GM18858 (cell line): Measurements from ENCODE around the gene RMDN2.
"Not testable (repeated sequence)": the region's sequence is repeated elsewhere in the genome, so short reads cannot be mapped to it uniquely, and the experiment has no call there.

Source experiments
- ATAC-seq: cut with Tn5 transposase; IDR thresholded peaks from one replicate; pipeline ENCODE4 v1.9.1; 2021; ENCODE audit not compliant: unreplicated experiment

Gene RMDN2

GRCh38 chr2:37985333-37985732 is 60.2 kb downstream of the RMDN2 start:
- ATAC-seq: no peak

- no peak for ATAC-seq
Observed at GRCh38 chr2:37987098-37987775, 62.1 kb downstream of the RMDN2 start.

GRCh38 chr2:37992601-37993000 is 67.5 kb downstream of the RMDN2 start:
- ATAC-seq: no peak

- no peak for ATAC-seq
Observed at GRCh38 chr2:37993143-37993542, 68.1 kb downstream of the RMDN2 start.

- no peak for ATAC-seq
Observed at GRCh38 chr2:37997629-37998028, 72.5 kb downstream of the RMDN2 start.

- no peak for ATAC-seq
Observed at GRCh38 chr2:38000485-38001222, 75.6 kb downstream of the RMDN2 start.

GRCh38 chr2:38010187-38010586 is 85.1 kb downstream of the RMDN2 start:
- not testable (repeated sequence) for ATAC-seq

GRCh38 chr2:38010995-38011394 is 85.9 kb downstream of the RMDN2 start:
- no peak for ATAC-seq

- no peak for ATAC-seq
Observed at GRCh38 chr2:38013158-38013752, 88.2 kb downstream of the RMDN2 start.

- no peak for ATAC-seq
Observed at GRCh38 chr2:38016219-38016618, 91.1 kb downstream of the RMDN2 start.

- no peak for ATAC-seq
Observed at GRCh38 chr2:38017836-38018235, 92.7 kb downstream of the RMDN2 start.

- not testable (repeated sequence) for ATAC-seq
Observed at GRCh38 chr2:38020359-38021069, 95.4 kb downstream of the RMDN2 start.

- no peak for ATAC-seq
Observed at GRCh38 chr2:38021589-38021988, 96.5 kb downstream of the RMDN2 start.

- ATAC-seq: no peak
Observed at GRCh38 chr2:38026846-38027245, 101.8 kb downstream of the RMDN2 start.

GRCh38 chr2:38028829-38029228 is 103.7 kb downstream of the RMDN2 start:
- no peak for ATAC-seq

GRCh38 chr2:38029512-38029911 is 104.4 kb downstream of the RMDN2 start:
- no peak for ATAC-seq

- ATAC-seq: no peak
Observed at GRCh38 chr2:38030635-38031355, 105.7 kb downstream of the RMDN2 start.

- ATAC-seq: no peak
Observed at GRCh38 chr2:38032946-38033345, 107.9 kb downstream of the RMDN2 start.

- ATAC-seq: no peak
Observed at GRCh38 chr2:38033646-38034045, 108.6 kb downstream of the RMDN2 start.

- no peak for ATAC-seq
Observed at GRCh38 chr2:38035968-38036367, 110.9 kb downstream of the RMDN2 start.

- ATAC-seq: no peak
Observed at GRCh38 chr2:38037325-38037724, 112.2 kb downstream of the RMDN2 start.
